H1 (cell line): ENCODE results near the gene PTCSC3. TPM values are rescaled to one million over a fixed set of nuclear protein-coding genes. Genes with fewer than 3 reads are reported as not detected.

Experiments used
- SUZ12 ChIP-seq: fragments of 200-600 bp; sonication (generic); IDR thresholded peaks from 2 replicates; pipeline ENCODE4 v1.6.1; 2012; ENCODE audit warnings: mild to moderate bottlenecking, inconsistent platforms, low read length, moderate library complexity, mixed read lengths
- polyA plus RNA-seq, 7 experiments: library from polyadenylated mRNA; depleted of rRNA in 3 of 7; stranded (reverse) in 5 of 7; unstranded in 2 of 7; fragments of >200 nt in 5 of 7; fragments of 200-250 nt in 2 of 7; gene quantifications; 1 replicate in 5 of 7; 2 replicates in 1 of 7; 4 replicates in 1 of 7; pipeline versions ENCODE4 v1.2.1 to v1.2.3, GENCODE V29; 2011 to 2013; ENCODE audit warnings: missing spikeins in 2 of 7, mixed read lengths in 2 of 7
- total RNA-seq: library from RNA; stranded (reverse); fragmentation: NEBNext Ultra II Directional; extraction: Animal tissue kit (Norgen Biotek cat#: 25700); gene quantifications from 2 replicates; pipeline ENCODE4 v1.2.1, GENCODE V29; 2021

Gene PTCSC3
- total and polyA plus RNA-seq, 2 of the 8 experiments (the other 6 are each of a cell fraction or from before 2014, with no cell fraction given): not detected

DNA sequence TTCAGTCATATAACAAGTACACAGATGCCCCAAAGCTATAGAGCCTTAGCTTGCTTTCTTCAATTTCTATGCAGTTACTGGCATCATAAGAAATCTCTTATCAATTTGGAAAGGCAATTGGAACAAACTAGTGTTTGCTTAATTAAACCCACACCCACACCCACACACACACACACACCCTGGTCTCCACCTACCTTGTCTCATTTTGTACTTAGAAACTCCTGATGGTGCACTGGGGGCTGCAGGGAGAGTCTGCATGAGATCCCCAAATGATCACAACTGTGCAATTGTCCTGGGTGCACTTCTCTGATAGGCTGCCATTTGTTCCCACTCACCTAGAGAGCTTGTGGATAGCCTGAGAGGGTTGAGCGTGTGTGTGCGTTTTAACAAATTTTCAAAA, 40.5 kb upstream of the PTCSC3 start (continued):
- TF ChIP-seq SUZ12: no peak
